NCI-H2107 treated with DMSO at 0.1 percent for 48 hours (cell line): ENCODE data around the gene SORBS2.
A peak's percentile ranks its signal among the peaks of the same experiment; 100 is the strongest.
"Not testable (repeated sequence)": the region's sequence is repeated elsewhere in the genome, so short reads cannot be mapped to it uniquely, and the experiment has no call there.

Source experiments
- DNase-seq: peaks from one replicate; lab custom pipeline; 2025; ENCODE audit not compliant: unreplicated experiment; lab: John Stamatoyannopoulos, UW

SORBS2 gene

GRCh38 chr4:185811509-185812364 lies at the start of gene SORBS2:
Gene SORBS2 (minus strand): TSS chr4:185812194. CDS start chr4:185690571, 121,623 bp downstream.
- peak; percentile 64 for DNase-seq

GRCh38 chr4:185859111-185859510 lies 47.1 kb upstream of the SORBS2 start:
- no peak for DNase-seq

GRCh38 chr4:185857561-185857960 lies 45.6 kb upstream of the SORBS2 start:
- DNase-seq, result not testable (repeated sequence)

GRCh38 chr4:185853841-185854240 lies 41.8 kb upstream of the SORBS2 start:
- DNase-seq, result no peak

GRCh38 chr4:185852961-185853360 lies 41.0 kb upstream of the SORBS2 start:
- DNase-seq, result no peak

GRCh38 chr4:185849664-185850550 lies 37.9 kb upstream of the SORBS2 start:
- no peak for DNase-seq

GRCh38 chr4:185847352-185848097 lies 35.5 kb upstream of the SORBS2 start:
- DNase-seq, result no peak

GRCh38 chr4:185846505-185847150 lies 34.6 kb upstream of the SORBS2 start:
- no peak for DNase-seq

GRCh38 chr4:185845966-185846365 lies 34.0 kb upstream of the SORBS2 start:
- no peak for DNase-seq

- DNase-seq, result no peak
These were observed 29.5 kb upstream of the SORBS2 start for GRCh38 chr4:185841451-185841850.

GRCh38 chr4:185840953-185841352 lies 29.0 kb upstream of the SORBS2 start:
- no peak for DNase-seq

- DNase-seq, result no peak
These were observed 28.2 kb upstream of the SORBS2 start for GRCh38 chr4:185840201-185840600.

GRCh38 chr4:185839770-185840169 lies 27.8 kb upstream of the SORBS2 start:
- DNase-seq, result no peak

- peak; percentile 17 for DNase-seq
These were observed 27.3 kb upstream of the SORBS2 start for GRCh38 chr4:185839194-185839712.

- DNase-seq, result no peak
These were observed 26.7 kb upstream of the SORBS2 start for GRCh38 chr4:185838514-185839193.

- DNase-seq, result no peak
These were observed 26.1 kb upstream of the SORBS2 start for GRCh38 chr4:185838104-185838452.

- no peak for DNase-seq
These were observed 25.6 kb upstream of the SORBS2 start for GRCh38 chr4:185837415-185838103.

- DNase-seq, result no peak
These were observed 24.5 kb upstream of the SORBS2 start for GRCh38 chr4:185836241-185837084.
